ELR (cell line): ENCODE data around the gene CACNG4.

Source experiments
- DNase-seq: peaks from one replicate; pipeline ENCODE4 v3.0.0-alpha.2; 2015; ENCODE audit warnings: low read depth

The CACNG4 gene

DNA sequence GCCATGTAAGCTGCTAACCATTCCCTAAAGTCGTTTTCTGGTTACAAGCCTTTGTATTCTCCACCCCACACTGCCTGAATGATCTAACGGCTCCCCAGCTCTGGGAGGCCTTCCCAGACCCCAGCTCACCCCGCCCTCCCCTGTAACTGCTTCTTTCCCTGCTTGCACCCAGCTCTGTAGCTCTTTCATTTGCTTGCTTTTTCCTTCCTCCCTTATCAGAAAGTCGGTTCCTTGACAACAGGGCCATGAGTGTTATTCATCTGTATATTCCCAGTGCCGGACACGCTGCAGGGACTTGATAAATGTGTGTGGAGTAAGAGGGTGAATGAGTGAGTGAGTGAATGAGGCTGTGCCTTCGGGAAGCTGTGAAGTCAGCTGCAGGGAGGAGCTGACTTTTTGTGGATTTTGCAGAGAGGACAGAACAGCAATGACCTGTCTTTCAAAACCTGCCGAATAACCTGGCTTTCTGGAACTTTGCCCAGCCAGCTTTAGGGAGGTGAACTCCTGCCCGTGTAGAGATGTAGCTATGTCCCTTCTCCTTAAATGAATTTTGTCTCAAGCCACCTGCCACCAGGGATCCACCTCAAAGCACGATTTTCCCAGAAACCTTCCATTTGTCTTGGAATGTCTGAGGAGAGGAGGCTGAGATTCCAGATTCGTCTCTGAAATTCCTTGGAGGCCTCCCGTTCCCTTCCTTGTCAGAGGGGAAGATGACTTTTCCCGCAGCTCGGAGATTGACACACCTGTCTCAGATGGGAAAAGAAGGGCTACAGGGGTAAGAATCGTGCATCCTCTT is 20.0 kb upstream of the CACNG4 start:
- DNase-seq = no peak

GRCh38 chr17:66945147-66945835 is 19.2 kb upstream of the CACNG4 start:
- no peak for DNase-seq

DNA sequence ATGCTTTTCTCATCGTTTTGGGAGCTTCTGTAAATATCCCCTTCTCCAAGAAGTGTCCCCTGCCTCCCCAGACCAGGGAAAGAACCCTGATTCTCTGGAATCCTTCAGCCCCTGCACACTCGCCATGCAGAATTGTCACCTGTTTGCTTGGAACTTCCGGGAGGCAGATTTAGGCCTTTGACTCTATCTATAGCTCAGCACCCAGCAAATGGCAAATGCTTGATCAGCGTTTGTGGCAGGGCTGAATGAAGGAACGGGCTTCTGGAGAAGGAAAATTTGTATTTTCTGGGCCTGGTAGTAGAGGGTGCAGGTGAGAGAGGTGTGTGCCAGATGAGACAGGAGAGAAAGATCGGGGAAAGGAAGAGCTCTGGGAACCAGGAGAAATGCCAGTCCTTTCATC is 18.3 kb upstream of the CACNG4 start:
- DNase-seq = no peak

GRCh38 chr17:66947311-66947710 is 17.2 kb upstream of the CACNG4 start:
- DNase-seq = no peak

DNA sequence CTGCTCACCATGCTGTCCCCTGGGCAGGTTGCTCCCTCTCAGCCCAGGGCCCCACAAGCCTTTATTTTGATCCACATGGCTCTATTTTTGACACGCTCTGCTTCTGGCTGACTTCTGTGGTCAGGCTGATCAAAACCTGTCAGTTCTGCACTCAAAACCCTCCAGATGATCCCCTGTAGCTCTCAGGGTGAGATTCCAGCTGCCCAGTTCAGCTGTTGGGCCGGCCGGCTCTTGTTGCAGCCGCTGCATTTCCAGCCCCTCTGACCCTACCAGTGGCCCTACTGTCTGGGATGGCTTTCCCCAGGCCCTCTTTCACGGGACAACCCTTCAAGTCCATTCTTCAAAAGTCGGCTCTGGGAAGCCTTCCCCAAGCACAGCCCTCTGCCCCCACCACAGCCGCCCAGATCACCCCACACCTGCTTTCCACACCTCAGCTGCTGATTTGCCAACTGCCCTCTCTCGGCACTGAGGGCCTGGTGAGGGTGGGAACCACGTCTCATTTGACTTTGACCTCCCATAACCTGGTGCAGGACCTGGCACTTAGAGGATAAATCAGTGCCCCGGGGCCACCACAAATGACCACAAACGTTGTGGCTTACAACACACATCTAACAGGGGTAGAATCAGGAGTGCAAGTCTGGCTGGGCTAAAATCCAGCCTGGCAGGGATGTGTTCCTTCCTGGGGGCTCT is 16.3 kb upstream of the CACNG4 start:
- no peak for DNase-seq

GRCh38 chr17:66949501-66949900 is 15.0 kb upstream of the CACNG4 start:
- peak; percentile 75 for DNase-seq

DNA sequence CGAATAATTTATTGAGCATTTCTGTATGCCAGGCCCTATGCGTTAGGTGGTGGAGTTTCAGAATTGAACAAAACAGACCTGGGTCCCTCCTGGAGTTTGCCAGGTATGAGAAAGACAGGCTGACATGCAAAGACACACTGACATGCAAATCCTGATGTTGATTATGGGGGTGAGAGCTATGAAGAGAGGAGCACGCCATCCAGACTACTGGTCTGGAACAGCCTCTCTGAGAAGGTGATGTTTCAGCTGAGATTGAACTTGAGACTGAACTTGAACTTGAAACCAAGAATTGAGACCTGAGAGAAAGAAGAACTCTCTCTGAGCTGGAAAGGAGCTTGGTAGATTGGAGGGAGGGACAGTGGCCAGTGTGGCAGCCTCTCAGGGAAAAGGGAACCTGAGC is 14.2 kb upstream of the CACNG4 start:
- DNase-seq = no peak

- DNase-seq = no peak
Measured at GRCh38 chr17:66950886-66951604, 13.5 kb upstream of the CACNG4 start.

GRCh38 chr17:66951605-66951953 is 12.9 kb upstream of the CACNG4 start:
- no peak for DNase-seq

GRCh38 chr17:66952031-66952524 is 12.4 kb upstream of the CACNG4 start:
- DNase-seq = peak; percentile 97

- DNase-seq = no peak
Measured at GRCh38 chr17:66952681-66953629, 11.6 kb upstream of the CACNG4 start.

DNA sequence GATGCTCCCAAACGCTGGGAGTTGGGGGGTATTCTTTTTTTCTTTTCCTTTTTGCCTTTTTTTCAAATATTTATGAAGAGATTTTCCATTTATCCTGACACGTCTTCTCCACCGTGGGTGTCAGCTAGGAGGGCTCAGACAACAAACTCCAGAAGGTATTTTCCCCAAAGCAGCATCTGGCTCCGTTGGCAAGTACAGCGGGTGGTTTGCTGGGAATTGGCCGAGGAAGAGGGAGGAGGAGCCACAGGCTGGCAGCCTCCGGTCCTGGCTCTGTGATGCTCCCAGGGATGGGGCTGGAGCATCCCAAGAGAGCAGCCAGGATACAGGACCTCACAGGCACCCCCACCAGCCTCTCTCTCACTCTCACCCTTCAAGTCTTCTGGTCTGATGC is 10.9 kb upstream of the CACNG4 start:
- no peak for DNase-seq

DNA sequence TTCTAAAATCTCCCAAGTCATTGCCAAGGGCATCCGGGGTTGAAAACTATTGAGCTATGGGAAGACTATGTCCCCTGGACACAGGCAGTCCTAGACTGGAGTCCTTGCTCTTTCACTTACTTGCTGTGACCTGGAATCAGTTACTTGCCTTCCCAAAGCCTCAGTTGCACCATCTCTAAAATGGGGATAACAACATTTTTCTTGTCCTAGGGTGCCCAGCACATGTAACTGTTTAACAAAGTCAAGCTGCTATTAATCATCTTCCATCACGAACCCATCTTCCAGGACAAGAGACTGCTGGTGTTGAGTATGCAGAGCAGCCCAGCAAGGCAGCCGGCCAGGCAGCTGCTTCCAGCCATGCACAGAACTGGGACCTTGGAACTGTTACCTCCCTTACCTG is 9.9 kb upstream of the CACNG4 start:
- no peak for DNase-seq

DNA sequence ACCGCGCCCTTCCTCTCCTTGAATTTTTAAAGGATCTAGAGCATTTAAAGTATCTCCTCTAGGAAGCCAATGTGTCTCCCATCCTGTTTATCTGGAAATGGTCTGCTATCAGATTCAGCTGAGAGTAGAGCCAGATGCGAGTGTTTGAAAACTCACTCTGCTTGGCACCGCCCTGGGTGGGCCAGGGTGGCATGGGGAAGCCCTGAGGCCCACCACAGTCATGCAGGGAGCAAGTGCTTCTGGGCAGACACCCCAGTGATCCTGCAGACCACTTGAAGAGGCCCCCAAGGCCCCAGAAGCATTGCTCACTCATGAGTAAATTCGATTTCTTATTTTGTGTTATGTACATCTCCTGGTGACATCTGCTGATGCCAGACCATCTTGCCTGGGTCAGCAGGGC is 8.7 kb upstream of the CACNG4 start:
- DNase-seq = no peak

- DNase-seq = no peak
Measured at GRCh38 chr17:66956941-66957340, 7.6 kb upstream of the CACNG4 start.

GRCh38 chr17:66957343-66957742 is 7.2 kb upstream of the CACNG4 start:
- DNase-seq = no peak

DNA sequence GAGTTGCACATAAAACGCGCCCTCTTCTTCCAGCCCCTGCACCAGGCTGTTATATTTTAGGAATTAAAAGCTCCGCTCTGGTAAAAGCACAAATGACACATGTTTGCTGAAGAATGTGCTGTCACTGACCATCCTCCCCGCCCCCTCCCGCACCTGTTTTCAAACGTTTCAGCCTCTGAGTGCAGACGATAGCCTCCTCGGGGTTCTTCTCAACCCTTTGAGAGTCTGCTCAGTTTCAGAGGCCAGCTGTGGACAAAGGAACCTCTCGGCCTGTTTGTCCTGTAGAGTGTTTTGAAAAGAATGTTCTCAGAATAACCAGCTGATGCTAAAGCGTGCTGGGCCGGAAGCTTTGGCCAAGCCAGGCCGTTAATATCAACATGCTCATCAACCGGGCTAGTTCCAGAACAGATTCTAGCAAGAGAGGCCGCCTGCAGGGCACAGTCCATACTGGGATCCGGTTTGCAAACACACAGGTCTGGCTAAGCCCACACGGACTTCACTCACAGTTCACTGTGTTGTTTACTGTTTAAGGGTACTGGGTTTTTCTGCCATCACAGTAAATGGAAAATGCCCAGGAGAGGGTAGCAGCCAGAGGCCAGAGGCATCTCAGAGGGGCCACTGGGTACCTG is 6.4 kb upstream of the CACNG4 start:
- DNase-seq = no peak

- no peak for DNase-seq
Measured at GRCh38 chr17:66959641-66960375, 4.7 kb upstream of the CACNG4 start.

DNA sequence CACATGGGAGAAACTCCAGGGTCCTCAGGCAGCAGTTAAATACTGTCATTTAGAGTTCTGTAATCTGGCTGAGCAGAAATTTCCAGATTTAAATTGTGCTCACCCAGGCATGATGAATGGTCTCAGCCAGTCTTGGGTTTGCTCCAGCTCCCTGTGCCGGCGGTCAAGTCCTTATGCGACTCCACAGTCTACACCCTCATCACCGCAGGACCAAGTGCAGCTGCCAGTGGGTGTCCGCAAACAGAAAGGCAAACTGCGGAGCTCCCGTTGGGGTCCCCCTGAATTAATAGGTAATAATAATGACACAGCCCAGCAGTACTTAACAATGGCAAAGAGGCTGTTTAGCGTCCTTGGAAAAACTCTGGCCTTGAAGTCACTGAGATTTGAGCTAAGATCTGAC is 3.9 kb upstream of the CACNG4 start:
- DNase-seq = no peak

DNA sequence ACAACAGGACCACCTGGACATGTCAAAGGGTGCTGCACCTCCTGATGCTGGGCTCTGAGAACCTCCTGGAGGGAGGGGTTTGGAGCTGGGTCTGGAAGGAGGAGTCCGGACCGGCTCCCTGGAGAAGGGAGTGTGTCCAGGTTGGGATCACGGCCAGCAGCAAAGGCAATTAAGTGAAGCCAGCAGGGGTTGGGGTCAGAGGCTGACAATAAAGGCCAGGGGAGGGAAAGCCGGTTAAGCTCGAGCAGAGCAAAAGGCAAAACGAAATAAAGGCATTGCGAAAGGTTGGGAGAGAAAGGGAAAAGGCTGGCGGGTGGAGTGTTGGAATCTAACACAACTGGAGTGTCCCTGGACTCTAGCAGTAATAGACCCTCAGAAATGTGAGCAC is 992 bp upstream of the CACNG4 start:
- DNase-seq = no peak
